ENCODE results near the gene BMERB1.

Gene BMERB1

DNA sequence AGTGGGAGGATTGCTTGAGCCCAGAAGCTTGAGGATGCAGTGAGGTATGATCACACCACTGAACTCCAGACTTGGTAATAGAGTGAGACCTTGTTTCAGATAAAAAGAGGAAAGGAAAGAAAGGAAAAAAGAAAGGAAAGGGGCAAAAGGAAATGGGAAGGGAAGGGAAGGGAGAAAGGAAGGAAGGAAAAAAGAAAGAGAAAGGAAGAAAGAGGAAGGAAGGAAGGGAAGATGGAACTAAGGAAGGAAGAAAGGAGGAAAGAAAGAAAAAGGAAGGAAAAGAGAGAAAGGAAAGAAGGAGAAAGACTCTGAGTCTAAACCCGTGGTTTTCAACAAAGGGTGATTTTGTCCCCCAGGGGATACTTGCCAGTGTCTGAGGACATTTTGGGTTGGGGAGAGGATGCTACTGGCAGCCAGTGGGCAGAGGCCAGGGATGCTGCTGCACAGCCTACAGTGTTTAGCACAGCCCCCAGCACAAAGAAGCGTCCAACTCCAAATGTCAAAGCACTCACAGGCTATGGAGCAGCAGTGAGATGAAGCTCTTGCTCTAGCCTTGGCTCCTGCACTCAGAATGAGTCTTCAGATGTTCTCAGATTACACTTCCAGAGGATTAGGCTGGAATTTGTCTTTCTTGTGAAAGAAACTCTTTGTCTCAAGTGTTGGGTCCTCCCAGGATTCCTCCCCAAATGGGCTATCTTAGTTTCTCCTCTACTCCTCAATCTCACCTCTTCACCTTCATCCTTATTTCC, 64.2 kb downstream of the BMERB1 start:
- intact Hi-C loops (cut with DNase I; ENCODE audit: low total_unique reads), result no loop called here
- no peak for DNase-seq
- no peaks in the 10 kb centered on the region for H3K27me3 ChIP-seq
- TF ChIP-seq, protein P1, sequence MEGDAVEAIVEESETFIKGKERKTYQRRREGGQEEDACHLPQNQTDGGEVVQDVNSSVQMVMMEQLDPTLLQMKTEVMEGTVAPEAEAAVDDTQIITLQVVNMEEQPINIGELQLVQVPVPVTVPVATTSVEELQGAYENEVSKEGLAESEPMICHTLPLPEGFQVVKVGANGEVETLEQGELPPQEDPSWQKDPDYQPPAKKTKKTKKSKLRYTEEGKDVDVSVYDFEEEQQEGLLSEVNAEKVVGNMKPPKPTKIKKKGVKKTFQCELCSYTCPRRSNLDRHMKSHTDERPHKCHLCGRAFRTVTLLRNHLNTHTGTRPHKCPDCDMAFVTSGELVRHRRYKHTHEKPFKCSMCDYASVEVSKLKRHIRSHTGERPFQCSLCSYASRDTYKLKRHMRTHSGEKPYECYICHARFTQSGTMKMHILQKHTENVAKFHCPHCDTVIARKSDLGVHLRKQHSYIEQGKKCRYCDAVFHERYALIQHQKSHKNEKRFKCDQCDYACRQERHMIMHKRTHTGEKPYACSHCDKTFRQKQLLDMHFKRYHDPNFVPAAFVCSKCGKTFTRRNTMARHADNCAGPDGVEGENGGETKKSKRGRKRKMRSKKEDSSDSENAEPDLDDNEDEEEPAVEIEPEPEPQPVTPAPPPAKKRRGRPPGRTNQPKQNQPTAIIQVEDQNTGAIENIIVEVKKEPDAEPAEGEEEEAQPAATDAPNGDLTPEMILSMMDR (IDR thresholded peaks at IDR 0.05), result no peak
- H3K4me1 ChIP-seq, result peaks cover 0 to 7% (median 5%) of the 10 kb centered on the region in 4 donors
- H3K4me3 ChIP-seq, result no peak overlapping the region
- no peak overlapping the region for H3K27ac ChIP-seq
- H3K36me3 ChIP-seq, result no peaks in the 10 kb centered on the region
- no peaks in the 10 kb centered on the region for H3K9me3 ChIP-seq

DNA sequence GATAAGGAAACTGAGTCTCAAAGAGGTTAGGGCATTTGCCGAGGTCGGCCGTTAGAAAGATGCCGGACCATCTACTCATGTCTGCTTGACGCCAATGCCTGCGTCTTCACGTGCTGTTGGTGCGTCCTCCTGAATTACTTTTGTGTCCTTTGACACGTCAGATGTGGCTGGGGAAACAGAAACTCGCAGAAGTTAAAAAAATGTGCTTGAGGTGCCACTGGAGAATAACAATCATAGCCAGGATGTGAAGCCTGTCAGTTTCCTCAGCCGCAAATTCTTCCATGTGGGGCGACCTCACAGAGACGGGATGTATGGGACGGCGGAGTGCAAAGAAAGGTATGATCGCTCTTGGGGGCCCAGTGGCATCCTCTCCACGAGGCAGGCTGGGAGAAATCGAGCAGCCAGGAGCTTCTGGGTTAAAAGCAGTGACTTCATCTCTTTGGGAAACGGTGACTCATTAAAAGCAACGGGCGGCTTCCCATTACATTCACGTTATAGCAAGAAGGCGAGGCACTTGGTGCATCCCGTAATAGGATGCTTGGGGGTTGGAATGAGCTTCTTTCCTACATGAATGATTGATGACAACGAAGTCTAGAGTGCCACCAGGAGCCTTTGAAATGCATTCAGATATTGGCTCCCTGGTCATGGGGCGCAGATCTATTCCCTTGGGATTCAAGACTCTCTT, 67.8 kb downstream of the BMERB1 start:
- intact Hi-C loops (cut with DNase I; ENCODE audit: low total_unique reads), result no loop called here
- Histone ChIP-seq H3K36me3 (no peaks in the 10 kb centered on the region), H3K4me1 (peaks cover 0 to 12% (median 10%) of the 10 kb centered on the region in 4 donors), H3K9me3 (no peaks in the 10 kb centered on the region), H3K27ac (no peak overlapping the region), H3K27me3 (no peaks in the 10 kb centered on the region), H3K4me3 (no peak overlapping the region)
- TF ChIP-seq, protein P1 (IDR thresholded peaks at IDR 0.05), result no peak
- DNase-seq, result no peak

DNA sequence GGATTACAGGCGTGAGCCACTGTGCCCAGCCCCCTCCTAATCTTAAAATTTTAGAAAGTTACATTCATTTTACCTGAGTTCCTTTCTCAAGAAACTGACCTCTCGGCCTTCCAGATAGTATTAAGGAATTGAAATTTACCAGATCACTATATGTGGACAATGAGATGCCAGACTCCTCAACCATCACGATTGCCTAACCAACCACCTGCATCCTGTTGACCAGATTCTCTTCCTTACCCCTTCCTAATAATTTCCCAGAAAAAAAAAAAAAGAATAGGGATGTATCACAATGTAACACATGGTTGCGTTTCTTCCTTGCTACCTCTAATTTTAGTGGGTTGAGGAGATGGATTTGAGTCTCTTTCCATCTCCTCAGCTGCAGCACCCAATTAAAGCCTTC, 72.1 kb downstream of the BMERB1 start:
- Histone ChIP-seq H3K4me3 (no peak overlapping the region), H3K4me1 (peaks cover 0 to 23% (median 17%) of the 10 kb centered on the region in 4 donors), H3K36me3 (no peaks in the 10 kb centered on the region), H3K9me3 (no peaks in the 10 kb centered on the region), H3K27ac (peak overlapping the region; percentile 43 to 55), H3K27me3 (no peaks in the 10 kb centered on the region)
- TF ChIP-seq, protein P1 (IDR thresholded peaks at IDR 0.05), result no peak
- intact Hi-C loops (cut with DNase I; ENCODE audit: low total_unique reads), result no loop called here
- no peak for DNase-seq

DNA sequence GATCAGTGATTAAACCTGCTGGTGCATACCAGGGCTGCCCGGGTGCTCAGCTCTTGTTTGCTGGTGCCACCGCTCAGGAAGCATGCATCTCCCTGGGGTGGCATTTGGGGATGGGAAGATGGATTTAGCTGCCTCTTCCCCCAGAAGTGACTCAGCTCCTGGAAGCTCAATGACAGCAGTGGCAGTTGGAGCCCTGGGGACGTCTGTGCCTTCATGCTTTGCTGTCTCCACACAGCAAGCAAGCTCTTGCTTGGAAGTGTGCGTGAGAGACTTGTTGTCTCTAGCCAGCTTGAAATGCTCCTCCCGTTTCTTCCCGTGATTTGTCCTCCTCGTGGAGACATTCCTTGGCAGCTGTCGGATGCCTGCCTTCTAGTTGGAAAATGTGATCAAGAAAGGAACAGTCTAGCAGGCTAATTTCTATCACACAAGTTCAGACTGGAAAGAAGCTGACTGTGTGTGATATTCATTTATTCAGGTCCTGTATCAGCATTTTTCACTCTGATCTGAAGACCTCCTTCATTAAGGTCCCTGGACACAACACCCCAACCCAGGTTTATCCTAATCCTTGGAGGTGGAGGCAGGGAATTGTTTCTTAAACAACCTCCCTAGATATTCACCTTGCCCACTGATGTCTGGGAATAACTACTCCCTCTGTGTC, 73.0 kb downstream of the BMERB1 start:
- no peaks in the 10 kb centered on the region for H3K9me3 ChIP-seq
- intact Hi-C loops (cut with DNase I; ENCODE audit: low total_unique reads), result no loop called here
- H3K4me3 ChIP-seq, result no peak overlapping the region
- TF ChIP-seq, protein P1 (IDR thresholded peaks at IDR 0.05), result no peak
- peaks cover 0 to 22% (median 15%) of the 10 kb centered on the region in 4 donors for H3K4me1 ChIP-seq
- H3K27ac ChIP-seq, result peak overlapping the region; percentile 43 to 55
- no peaks in the 10 kb centered on the region for H3K27me3 ChIP-seq
- peak; percentile 64 to 79 for DNase-seq
- H3K36me3 ChIP-seq, result no peaks in the 10 kb centered on the region

DNA sequence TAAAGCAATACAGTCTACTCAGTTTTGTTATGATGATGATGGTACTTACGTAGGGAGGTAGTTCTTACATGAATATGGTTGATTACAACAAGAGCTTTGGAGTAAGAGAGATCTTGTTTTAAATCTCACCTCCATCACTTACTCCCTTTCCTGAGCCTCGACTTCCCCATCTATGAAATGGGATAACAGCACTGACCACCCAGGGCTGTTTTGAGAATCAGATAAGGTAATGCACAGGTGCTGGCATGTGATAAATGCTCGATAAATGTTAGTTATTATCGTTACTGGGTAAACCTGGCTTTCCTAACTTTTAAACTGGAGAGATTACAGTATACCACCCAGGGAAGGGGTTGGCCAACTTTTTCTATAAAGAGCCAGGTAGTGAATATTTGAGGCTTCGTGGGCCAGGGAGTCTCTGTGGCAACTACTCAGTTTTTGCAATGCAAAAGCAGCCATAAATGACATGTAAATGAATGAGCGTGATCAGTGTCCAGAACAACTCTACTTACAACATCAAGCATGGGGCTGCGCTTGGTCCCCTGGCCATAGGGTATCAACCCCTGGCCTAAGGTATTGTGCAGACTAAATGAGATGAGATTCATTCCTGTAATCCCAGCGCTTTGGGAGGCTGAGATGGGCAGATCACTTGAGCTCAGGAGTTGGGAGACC, 73.7 kb downstream of the BMERB1 start:
- intact Hi-C loops (cut with DNase I; ENCODE audit: low total_unique reads), result no loop called here
- DNase-seq, result no peak
- H3K4me1 ChIP-seq, result peaks cover 0 to 20% (median 12%) of the 10 kb centered on the region in 4 donors

More for the DNA sequence above, 73.7 kb downstream of the BMERB1 start:
- peak overlapping the region; percentile 43 to 55 for H3K27ac ChIP-seq
- TF ChIP-seq, protein P1 (IDR thresholded peaks at IDR 0.05), result no peak
- no peaks in the 10 kb centered on the region for H3K27me3 ChIP-seq
- no peaks in the 10 kb centered on the region for H3K36me3 ChIP-seq
- no peaks in the 10 kb centered on the region for H3K9me3 ChIP-seq
- no peak overlapping the region for H3K4me3 ChIP-seq
